HK-2 (cell line): ENCODE data around the gene CFAP65.

Experiments
- DNase-seq: peaks from one replicate; pipeline ENCODE4 v3.0.0-alpha.2; 2018; ENCODE audit not compliant: unreplicated experiment

The CFAP65 gene

DNA sequence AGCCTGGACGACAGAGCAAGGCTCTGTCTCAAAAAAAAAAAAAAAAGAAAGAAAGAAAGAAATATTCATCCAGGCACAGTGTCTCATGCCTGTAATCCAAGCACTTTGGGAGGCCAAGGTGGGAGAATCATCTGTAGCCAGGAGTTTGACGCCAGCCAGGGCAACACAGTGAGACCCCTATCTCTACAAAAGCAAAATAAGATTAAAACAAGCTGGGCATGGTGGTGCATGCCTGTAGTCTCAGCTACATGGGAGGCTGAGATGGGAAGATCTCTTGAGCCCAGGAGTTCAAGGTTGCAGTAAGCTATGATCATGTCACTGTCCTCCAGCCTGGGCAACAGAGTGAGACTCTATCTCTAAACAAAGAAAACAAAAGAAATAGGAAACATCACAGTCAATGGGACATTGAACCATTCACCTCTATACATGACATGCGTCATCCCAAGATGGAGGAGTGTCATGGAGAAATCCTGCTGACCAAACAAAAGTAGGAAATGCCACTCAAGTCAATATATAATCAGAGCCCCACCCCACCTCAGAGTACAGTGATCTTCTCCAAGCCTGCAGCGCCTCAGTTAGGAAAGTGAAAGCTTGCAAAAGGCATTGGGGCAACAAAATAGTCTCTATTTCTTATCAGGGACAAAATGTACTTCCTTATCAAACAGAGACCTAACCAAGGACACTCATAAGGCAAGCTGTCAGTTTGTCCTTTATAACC, 66.1 kb downstream of the CFAP65 start:
- DNase-seq = no peak

DNA sequence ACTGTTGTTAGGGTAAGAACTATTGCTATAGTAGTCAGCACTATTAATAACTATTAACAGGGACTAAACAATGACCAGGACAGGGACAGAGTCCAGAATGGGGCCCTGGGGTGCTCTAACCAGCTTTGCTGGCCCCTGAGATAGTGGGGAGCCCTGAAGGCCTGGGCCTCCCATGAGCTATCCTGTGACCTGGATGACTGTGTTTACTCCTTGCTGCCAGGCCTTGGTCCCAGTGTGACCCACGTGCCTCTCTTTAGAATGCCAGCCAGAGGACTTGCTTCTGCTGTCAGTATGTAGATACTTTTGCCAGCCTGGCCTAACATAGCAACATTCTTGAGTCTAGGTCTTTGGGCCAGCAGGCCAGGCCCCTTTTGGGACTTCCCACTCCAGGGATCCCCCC, 70.4 kb downstream of the CFAP65 start:
- DNase-seq = no peak

DNA sequence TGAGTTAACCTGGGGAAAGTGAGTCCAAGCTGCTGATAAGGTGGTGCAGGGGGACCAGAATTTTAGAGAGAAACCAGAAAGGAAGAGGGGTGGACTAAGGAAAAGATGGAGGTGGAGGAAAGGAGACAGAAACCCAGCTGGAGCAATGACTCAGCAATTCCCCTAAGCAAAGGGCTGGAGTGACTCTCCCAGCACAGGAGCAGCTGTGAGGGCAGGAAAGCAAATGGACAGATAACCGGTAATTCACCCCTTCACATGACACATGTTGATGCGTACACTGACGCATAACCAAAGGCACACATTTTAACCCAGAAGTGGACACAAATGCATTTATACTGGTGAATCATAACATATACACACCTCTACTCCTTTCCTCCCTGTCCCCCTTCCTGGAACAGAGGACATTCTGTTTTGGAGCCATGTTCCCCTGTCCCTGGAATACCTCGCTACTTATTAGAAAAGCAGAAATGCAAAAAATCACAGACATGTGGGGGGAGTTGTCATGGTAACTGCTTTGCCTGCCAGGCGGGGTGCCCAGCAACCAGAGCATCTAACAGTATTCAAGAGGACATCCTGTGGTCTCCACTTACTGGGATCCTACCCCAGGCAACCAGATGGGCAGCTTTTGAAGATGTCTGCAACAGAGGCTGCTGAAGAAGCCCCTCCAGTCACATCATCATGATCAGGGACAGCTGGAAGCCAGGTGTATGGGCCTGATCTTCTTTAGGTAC, 77.1 kb downstream of the CFAP65 start:
- peak; percentile 30 for DNase-seq

DNA sequence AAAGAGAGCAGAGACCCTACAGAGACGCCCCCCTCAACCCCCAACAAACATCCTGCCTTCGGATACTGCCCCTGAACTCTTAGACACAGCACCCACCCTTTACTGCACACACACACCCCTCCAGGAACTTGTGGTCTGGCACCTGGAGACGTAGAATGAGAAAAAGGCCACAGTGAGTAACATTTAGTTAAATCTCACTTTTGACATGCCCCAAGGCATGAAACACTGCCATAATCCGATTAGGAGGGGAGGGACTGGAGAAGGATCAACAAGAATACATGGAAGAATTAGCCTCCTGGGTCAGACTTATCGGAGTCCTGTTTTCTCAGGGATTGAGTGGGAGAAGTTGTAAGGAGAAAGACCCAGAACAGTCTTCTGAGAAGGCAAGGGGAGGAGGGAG, 77.7 kb downstream of the CFAP65 start:
- DNase-seq = no peak

DNA sequence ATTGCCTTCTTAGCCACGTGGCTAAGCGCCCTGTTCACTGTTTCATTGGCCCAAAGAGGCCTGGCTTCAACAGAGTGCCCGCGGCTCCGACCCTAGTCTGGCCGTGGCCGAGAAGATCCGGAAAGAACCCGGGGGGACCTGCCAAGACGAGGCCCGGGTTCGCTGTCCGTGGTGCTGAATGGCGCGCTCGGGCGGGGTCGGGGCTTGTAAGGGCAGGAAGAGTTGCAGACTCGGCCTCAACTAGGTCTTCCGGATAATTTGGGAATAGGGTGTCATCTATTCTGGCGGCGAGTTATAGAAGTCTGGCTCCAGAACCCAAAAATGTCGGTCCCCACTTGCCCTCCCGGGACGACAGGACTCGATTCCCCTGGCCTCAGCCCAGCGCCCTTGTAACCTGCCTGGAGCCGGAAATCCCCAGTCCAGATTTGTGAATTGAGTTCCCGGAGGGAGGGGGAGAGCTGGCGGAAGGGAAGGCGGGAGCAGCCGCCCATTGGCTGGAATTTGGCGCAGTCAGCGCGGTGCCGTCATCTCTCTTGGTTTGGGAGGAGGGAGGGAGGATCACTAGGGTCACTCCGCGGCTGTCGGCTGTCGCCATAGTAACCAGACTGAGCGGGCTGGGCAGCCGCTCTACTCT, 78.3 kb downstream of the CFAP65 start:
- peak; percentile 67 for DNase-seq

DNA sequence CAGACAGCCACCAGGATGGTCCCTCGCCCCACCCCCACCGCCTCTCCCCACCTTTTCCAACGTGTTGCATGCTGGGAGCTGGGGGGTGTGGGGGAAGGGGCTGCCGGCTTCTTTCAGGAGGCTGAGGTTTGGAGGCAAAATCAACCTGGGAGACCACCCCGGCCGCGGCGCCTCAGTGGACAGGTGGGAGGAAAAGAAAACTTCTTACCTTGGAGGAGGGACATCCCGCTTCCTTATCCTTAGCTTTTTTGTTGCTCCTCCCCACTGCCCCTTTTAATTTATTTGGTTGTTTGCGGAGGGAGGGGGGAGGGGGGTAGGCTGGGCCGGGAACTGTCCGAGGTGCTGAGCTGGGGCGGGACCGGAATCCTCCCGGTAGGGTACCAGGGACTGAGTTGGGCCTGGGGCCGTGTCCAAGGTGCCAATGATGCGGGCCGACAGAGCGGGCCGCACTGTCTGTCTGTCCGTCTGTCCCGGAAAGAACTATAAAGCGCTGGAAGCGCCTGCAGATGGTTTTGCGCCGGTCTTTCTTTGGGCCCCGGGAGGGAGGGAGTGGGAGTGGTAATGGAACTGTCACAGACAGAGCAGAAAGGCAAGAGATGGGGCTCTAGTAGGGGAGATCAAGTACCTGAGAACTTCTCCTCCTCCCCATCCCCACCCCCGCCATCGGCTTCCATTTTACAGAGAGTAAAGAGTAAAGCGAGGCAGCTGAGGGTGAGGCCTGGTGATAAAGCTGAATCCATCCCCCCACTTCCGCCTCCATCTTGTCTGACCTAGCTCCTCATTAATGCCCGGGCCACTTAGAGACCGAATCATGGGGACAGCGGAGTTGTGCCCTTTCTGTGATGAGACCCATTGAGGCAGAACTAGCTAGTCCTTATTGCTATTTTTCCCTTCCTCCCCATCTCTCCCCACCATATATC, 79.4 kb downstream of the CFAP65 start:
- DNase-seq = no peak

DNA sequence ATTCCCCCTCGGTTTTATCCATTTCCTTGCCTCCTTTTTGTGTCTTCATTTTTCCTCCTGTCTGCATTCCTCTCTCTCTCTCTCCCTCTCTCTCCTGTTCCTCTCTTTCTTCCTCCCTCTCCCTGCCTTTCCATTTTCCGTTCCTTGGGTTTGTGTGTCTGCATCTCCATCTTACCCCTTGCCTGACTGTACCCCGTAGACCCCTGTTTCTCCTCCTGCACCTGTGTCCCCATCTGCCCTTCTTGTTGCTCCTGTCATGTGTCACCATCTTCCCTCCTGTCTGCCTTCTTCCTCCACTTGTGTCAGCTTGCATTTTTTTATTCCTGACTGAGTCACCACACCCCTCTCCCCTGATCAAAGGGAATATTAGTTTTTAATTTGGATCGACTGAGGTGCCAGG, 80.1 kb downstream of the CFAP65 start:
- DNase-seq = no peak

DNA sequence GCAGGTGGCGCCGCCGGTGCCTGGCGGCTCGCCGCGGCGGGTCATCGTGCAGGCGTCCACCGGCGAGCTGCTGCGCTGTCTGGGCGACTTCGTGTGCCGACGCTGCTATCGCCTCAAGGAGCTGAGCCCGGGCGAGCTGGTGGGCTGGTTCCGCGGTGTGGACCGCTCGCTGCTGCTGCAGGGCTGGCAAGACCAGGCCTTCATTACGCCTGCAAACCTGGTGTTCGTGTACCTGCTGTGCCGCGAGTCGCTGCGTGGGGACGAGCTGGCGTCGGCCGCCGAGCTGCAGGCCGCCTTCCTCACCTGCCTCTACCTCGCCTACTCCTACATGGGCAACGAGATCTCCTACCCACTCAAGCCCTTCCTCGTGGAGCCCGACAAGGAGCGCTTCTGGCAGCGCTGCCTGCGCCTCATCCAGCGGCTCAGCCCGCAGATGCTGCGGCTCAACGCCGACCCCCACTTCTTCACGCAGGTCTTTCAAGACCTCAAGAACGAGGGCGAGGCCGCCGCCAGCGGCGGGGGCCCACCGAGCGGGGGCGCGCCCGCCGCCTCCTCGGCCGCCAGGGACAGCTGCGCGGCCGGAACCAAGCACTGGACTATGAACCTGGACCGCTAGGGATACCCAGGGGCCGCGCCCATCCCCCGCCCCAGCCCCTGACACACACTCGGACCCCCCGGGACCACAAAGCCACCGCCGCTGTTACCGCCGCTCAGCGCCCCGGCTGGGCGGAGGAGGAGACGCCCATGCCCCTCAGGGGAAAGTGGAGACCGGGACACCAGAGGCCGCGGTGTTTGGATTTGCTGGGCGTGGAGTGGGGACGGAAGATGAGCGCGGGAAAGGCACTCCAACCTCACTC, 80.8 kb downstream of the CFAP65 start:
- DNase-seq = no peak

DNA sequence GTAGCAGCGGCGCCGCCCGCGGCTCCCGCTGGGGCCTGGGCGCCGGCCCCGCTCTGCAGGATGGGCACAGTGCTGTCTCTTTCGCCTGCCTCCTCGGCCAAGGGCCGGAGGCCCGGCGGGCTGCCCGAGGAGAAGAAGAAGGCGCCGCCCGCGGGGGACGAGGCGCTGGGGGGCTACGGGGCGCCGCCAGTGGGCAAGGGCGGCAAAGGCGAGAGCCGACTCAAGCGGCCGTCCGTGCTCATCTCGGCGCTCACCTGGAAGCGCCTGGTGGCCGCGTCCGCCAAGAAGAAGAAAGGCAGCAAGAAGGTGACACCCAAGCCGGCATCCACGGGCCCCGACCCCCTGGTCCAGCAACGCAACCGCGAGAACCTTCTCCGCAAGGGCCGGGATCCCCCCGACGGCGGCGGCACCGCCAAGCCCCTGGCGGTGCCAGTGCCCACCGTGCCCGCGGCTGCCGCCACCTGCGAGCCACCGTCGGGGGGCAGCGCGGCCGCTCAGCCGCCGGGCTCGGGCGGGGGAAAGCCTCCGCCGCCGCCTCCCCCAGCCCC, 81.5 kb downstream of the CFAP65 start:
- DNase-seq = no peak

DNA sequence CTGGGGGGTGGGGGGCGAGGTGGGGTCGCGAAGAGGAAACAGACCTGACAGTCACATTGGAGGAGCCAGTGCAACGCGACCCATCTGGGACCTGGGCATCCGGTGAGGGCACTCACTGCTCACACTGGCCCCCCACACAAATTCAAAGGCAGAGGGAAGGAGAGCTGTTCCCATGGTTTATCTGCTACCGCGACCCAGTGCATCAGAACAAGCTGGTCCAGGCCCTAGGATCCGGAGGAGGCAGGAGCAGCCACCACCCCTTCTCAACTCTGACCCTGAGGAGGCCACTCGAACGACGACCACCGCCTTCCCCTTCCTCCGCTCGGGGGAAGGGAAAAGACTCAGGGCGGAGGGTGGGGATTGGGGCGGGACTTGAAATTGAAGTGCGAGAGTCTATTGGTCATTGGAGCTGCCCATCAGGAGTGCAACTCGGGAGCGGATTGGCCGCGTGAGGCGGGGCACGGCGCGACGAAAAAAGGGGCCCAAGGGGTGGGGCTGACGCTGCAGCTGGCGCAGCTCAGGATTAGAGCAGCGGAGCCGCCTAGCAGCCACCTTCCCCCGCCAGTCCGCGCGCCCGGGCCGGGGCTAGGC, 82.1 kb downstream of the CFAP65 start, which contains the start of gene CDK5R2:
Gene CDK5R2, plus strand, starts transcription at position 526 of the 591 bp plus-strand sequence. CDS start 155 bp downstream, outside the sequence.
- peak; percentile 75 for DNase-seq

DNA sequence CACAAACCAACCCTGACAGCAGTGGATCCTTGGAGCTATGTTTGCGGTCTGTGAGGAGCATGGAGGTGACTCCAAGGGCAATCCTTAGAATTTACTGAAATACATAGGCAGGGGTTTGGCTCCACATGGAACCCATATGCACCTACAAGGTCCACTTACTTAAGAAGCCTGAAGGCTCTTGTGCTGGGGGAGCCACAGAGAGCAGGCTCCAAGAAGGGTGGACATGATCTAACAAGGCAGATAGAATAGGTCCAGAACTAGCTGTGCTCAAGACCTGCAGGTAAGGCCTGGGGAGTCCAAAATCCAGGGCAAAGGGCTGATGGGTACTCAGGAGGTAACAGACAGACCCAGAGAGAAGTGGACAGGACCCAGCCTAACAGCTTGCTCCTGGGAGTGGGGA, 83.0 kb downstream of the CFAP65 start:
- DNase-seq = no peak

DNA sequence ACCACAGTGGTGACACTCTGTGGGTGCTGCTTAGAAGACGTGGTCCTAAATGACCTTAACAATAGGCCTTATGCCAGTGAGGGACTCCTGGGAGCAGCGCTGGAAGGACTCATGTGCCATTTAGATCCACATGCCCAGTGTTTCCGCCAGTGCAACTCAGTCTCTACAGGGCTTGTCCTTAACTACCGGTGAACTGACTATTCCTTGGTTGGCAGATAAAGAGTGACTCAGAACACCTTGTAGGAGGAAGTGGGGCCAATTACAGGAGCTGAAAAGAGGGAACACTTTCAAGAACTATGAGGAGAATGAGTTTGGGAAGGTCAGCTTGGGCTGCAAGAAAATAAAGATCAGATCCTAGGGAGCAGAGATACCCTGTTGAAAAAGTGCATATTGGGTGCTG, 83.6 kb downstream of the CFAP65 start:
- no peak for DNase-seq

DNA sequence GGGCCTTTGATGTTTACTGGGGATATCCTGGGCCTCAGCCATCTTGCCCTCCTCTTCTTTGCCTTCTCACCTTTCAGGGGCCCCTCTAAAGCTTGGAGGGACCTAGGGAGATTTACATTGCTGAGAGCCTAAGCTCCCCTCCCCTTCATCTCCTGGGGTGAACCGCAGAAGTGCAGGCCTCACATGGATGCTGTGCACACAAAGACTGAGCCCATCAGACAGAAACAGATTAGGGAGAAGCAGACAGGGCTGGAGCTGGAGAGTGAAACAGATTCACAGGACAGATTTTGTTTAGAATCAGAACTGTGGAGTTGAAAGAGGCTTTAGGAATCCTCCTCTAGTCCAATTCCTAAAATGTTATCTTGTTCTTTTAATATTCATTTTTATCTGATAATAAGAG, 85.3 kb downstream of the CFAP65 start:
- DNase-seq = no peak

DNA sequence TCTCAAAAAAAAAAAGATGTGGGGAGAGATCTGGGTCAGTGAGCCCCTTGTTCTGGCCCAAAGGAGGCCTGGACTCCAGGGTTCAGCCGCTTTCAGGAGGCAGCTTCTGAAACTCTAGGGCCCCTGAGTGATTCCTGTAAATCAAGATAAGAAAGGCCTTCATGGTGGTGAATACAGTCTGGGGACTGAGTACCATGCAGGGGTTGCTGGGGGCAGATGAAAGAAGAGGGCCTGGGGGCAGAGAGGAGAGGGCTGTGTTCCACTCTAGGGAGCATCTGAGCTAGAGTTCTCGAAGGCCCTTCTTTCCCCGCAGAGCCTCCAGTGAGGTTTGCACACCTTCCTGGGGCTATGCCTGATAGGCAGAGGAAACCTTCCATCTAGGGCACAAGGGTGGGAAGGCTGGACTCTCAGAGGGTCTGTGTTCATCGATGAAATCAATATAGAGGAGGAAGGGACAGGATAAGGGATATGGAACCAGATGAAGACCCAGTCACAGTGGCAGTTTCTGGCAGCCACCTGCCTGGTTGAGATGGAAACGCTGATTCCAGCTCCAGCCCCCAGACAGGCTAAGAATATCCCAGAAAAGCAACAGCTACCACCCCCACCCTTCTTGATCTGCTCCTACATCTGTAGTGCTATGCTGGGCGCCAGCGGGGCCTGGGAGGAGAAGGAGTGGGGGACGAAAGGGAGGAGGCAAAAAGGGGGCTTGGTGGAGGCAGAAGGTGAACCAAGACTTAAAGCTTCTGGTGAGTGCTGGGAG, 86.6 kb downstream of the CFAP65 start:
- no peak for DNase-seq

DNA sequence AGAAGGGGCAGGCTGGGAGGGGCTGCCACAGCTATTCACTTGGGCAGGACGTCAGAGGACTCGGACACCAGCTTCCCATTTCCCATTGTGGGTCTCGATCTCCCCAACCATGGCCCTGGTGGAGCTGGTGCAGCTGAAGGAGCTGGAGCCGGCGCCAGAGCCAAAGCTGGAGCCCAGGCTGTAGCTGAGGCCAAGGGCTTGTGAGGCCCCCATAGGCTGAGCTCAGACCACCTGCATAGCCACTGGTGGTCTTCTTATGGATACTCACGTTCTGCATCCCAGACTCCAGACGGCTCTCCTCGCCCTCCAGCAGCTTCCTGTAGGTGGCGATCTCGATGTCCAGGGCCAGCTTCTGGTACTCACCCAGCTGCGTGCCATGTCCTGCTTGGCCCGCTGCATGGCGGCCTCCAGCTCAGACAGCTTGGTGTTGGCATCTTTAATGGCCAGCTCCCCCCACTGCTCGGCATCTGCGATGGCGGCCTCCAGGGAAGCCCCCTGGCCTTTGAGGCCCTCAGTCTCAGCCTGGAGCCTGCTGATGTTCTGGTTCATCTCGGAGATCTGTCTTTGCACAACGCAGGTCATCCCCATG, 87.9 kb downstream of the CFAP65 start:
- no peak for DNase-seq
